ENCODE results near the gene ADAM11.
"Not testable (repeated sequence)": the region's sequence is repeated elsewhere in the genome, so short reads cannot be mapped to it uniquely, and the experiment has no call there.

The ADAM11 gene

DNA sequence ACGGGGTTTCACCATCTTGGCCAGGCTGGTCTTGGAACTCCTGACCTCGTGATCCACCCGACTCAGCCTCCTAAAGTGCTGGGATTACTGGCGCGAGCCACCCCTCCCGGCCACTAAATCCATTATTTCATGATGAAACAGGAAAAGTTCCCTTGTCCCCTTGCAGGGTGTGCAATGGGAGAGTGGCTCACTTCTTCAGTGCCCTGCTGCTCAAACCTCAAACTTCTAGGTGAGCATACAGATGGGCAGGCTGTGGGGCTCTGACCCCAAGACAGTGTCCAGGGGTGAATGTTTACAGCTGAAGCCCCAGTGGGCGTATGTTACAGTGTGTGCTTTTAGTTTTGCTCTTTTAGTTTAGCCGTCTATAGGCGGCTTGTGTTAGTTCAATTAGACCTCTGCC is 36.6 kb downstream of the ADAM11 start:
- DNase-seq = no peak

DNA sequence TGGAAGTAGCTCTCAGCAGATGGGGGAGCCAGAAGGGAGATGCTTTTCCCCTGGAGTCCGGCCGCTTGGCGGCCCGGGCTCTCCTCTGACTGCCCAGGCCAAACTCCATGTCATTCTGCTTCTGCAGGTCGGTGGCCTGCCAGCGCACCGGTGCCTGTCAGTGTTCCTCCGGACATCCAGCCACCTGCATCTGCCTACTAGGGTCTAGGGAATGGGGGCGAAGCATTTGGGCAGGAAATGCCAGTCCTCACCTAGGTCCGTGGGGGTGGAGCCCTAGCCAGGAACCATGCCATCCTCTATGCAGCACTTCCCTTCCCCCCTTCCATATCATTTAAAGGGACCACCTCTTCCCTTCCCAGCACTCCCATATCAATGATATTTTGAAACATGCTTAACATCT is 37.1 kb downstream of the ADAM11 start:
- no peak for DNase-seq

DNA sequence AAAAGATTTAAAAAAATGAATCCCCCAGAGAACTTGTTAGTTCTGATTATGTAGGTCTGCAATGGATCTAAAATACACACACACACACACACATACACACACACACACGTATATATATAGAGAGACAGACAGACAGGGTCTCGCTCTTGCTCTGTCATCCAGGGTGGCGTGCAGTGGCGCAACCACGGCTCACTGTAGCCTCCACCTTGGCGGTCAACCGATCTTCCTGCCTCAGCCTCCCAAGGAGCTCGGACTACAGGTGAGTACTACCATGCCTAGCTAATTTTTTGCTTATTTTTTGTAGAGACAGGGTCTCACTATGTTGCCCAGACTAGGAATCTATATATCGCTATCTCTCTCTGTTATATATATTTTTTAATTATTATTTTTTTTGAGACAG is 37.9 kb downstream of the ADAM11 start:
- DNase-seq = no peak

DNA sequence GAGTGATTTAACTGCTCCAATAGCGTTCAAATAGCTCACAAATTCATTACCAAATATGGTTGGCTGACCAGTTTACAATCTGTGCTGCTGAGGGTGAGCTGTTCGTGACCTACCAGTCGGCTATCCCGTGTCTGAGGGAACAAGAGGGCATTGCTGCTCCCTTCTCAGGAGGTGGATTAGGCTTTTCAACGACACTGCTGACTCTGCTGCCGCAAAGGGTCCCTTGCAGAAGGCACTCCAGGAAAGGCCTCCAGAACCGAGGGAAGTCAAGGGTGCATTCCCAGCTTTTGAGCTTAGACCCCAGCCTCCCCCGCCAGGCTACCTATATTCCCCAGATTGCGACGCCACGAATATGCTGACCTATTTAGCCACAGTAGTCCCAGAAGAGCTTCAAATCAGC is 39.0 kb downstream of the ADAM11 start:
- DNase-seq = no peak

DNA sequence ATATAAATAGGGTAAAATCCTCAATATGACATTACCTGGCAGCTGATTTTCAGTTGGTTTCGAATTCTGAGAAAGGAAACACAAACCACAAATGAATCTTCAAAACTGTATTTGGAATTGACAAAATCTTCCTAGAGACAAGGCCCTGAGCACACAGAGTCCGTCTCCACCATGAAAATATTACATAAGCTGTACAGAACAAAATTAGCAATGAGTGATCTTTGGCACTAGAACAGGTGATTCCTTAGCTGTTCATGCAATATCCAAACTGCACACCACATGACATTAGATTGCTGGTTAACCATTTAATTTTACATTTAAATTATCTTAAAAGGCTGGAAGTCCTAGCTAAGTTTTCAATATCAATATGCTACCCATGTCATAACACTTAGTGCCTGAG is 39.6 kb downstream of the ADAM11 start:
- DNase-seq = no peak

DNA sequence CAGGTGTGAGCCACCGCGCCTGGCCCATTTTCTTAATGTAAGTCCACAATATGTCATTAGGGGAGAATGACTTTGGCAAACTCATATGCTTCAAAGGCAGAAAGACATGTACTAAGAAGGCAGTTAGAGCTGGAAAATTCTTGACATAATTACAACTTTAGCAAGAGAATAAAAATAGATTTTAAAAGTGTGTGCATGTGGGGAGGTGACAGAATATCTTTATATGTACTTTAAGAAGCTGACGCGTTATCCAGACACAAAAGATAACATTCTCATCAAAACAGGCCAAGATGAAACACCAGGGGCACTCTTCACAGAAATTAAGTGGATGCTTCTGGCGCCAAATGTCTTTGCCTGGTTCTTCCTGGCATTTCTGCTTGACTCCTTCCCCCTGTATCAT is 43.1 kb downstream of the ADAM11 start:
- DNase-seq = no peak

DNA sequence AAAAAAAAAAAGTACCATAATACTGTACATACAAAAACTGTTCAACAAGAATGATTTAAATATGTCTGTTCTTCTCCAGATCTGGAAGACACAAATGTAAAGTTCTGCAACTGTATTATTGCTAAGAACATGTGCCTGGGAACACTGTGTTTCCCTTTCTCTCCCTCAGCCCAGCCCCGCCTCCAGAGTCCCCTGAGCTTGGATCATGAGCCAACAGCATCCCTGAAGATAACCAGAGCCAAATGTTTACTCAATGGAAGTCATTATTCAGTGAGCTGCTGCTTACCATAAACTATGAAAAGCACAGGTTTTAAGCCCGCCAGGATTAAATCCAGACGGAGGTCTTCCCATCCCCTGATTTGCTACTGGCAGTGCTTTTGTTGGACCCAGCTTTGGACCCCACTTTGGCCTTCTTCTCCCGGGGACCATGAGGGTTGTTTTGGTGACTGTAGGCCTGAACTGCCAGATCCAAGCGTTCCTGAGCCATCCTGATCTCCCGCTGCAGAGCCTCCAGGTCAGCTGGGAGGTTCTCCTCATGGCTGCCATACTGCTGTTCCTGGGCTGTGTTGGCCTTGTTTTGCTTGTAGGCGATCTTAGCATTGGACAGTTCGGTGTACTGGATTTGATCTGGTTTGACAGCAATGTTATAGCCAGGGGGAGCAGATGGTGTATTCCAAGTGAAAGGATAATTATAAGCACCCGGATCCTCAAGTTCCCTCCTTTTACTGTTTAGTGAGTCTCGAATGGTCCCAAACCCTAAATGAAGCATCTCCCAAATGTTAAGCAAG is 45.7 kb downstream of the ADAM11 start:
- no peak for DNase-seq

DNA sequence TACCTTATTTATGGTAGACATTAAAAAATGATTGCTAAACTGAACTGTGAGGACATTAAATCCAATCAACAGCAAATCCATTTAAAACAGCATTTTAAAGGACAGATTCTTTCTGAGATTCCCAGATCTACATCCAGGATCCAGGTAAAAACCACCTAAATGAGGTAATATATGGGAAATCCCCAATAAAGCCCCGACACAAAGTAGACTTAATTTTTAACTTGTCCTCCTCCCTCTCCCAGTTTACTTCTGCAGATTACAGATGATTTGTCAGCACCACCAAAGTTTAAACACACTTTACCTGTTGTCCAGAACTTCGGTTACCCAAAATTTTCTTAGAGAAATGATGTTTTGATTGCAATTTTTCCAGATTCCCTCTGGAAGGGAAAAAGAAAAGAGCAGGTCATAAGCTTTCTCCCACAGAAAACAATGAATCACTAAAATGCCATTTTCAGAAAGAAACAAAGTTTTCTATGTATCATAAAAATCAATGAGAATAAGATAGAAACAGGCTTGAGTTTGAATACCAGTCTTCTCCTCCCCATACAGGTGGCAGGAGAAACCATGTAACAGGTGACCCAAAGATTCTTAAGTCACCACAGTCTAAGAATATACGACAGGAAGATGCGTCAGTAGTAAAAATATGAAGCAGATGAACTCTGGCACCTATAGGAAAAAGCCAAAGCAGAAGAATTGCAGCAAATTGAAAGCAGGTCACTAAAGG is 48.5 kb downstream of the ADAM11 start:
- no peak for DNase-seq

DNA sequence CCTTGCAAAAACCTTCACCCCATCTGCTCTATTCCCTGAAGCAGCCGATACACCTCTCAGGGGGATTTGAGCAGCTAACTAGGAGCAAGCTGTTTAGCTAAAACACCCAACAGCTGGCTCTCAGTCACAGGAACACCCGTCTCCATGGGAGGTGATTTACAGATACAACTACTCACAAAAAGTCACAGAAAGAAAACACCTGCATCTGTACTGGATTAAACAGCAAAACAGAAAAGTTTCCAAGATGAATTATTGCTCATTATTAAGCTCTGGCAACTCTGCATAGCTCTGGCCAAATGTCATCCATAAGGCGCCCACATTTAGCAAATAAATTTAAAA is 49.0 kb downstream of the ADAM11 start:
- no peak for DNase-seq

DNA sequence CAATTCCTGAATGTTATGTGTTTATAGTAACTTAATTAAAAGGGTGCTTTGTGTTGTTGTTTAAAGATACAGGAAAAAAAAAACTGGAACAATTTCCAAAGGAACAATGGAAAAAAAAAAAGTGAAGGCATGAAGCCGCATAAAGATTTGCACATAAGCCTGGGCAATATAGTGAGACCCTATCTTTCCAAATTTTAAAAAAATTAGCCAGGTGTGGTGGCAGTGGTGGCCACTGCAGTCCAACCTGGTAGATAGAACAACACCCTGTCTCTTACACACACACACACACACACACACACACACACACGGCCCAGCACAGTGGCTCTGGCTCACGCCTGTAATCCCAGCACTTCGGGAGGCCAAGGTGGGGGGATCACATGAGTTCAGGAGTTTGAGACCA is 49.4 kb downstream of the ADAM11 start:
- DNase-seq = no peak

DNA sequence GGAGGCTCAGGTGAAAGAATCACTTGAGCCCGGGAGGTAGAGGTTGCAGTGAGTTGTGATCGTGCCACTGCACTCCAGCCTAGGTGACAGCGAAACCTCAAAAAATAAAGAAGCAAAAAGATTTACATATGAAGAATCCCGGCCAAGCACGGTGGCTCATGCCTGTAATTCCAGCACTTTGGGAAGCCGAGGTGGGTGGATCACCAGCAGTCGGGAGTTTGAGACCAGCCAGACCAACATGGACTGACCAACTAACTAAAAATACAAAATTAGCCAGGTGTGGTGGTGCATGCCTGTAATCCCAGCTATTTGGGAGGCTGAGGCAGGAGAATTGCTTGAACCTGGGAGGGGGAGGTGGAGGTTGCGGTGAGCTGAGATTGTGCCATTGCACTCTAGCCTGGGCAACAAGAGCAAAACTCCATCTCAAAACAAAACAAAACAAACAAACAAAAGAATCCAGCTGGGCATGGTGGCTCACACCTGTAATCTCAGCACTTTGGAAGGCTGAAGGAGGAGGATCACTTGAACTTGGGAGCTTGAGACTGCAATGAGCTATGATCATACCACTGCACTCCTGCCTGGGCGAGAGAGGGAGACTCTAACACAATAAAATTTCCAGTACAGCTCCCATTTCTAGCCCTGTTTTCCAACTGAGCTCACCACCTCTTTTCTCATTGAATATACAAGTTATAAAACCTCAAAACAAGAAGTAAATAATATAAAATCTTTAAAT is 50.0 kb downstream of the ADAM11 start:
- not testable (repeated sequence) for DNase-seq

DNA sequence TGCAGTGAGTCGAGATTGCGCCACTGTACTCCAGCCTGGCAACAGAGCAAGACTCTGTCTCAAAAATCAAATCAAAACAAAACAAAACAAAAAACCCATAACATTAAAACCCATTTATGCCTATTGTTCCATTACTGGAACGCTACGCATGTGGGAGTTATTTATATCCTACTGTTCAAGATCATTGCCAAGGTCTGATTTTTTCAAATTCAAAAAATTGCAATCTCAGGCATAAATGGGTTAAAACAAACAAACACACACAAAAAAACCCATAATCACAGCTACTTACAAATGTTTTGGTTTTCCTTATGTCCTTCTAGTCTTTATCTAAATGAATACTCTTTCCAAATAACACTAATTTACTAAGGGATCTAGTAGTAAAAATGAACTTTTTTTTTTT is 53.5 kb downstream of the ADAM11 start:
- DNase-seq = no peak

DNA sequence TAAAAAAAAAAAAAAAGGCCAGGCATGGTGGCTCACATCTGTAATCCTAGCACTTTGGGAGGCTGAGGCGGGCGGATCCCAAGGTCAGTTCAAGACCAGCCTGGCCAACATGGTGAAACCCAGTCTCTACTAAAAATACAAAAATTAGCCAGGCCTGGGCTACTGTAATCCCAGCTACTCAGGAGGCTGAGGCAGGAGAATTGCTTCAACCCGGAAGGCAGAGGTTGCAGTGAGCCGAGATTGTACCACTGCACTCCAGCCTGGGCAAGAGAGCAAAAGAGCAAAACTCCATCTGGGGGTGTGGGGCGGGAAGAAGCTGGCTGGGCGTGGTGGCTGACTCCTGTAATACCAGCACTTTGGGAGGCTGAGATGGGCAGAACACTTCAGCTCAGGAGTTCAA is 59.7 kb downstream of the ADAM11 start:
- DNase-seq = not testable (repeated sequence)

DNA sequence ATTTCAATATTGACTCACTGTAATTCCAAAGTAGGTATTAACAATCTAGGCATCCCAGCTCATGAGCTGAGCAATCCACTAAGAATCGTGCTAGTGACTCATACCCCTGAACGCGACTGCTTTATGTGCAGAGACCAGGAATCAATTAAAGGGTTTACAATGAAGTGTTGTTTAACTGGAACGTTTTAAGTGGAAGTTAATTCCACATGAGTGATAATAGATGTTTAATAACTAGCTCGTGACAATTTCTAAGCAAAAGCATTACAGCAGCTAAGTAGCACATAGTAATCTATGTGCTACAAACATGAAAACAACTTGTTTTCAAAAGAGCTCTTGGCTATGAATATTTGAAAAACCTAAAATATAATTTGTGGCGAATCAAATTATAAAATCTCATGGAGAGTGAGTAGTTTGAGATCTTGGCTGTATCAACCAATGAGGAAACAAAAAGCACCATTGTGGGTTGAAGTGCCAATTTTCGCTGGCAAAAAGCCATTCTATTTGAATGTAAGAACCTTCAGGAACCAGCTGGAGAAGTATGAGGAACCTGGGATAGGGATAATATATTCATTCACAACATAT is 61.9 kb downstream of the ADAM11 start:
- DNase-seq = no peak

DNA sequence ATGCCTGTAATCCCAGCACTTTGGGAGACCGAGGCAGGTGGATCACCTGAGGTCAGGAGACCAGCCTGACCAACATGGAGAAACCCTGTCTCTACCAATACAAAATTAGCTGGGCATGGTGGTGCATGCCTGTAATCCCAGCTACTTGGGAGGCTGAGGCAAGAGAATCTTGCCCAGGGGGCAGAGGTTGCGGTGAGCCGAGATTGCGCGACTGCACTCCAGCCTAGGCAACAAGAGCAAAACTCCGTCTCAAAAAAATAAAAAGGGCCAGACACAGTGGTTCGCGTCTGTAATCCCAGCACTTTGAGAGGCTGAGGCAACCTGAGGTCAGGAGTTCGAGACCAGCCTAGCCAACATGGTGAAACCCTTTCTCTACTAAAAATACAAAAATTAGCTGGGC is 66.4 kb downstream of the ADAM11 start:
- DNase-seq = not testable (repeated sequence)

DNA sequence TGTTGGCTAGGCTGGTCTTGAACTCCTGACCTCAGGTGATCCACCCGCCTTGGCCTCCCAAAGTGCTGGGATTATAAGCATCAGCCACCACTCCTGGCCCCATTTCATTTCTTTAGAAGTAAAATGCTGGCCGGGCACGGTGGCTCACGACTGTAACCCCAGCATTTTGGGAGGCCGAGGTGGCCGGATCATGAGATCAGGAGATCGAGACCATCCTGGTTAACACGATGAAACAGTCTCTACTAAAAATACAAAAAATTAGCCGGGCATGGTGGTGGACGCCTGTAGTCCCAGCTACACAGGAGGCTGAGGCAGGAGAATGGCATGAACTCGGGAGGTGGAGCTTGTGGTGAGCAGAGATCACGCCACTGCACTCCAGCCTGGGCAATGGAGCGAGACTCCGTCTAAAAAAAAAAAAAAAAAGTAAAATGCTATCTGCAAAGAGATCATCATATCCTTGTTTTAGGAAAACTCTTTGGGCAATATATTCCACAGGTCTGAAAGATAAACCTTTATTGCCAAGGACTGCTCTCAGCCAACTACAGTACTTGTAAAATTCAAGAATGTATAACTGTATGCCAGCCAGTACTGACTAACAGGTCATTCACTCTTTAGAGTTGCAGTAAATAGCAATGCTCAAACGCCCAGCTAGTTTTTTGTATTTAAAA is 67.5 kb downstream of the ADAM11 start:
- DNase-seq = no peak

DNA sequence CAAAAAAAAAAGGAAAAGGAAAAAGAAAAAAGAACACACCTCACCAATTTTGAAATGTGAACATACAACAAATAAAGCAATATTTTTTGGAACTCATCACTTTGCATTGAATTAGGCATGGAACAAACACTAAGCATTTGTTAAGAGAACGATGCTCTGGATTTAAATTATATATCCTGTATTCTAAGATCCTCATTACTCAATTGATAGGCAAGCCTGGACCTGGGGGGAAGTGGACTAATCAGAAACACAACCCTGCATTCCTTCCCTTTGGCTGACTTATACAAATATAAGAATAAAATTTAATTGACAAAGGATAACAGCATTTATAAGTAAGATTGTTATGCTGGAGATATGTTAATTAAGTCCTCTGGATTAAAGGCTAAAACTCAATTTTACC is 69.1 kb downstream of the ADAM11 start:
- no peak for DNase-seq

DNA sequence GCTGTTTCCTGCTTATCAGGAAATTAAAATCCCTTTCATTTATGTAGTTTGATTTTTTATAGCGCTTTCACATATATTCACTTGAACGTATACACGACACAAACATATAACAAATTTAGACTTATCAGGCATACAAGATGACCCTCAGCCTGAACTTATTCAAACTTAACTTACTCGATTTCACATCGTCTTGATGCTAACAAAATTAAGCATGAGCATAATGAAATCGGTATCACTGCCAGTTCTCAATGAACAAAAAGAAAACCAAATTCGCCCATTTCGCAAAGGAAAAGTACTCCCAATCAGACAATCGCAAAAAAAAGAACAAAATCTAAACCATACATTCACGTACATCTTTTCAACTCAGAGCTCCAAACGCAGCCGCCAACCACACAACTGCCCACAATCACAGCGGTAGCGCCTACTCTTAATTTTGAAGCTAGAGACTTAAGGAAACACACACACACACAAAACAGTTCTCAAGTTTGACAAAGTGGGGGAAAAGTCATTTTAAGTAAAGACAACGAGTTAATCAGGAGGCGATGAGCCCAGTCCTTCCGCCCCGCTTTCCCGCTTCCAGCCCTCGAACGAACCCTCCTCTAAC is 70.2 kb downstream of the ADAM11 start:
- DNase-seq = peak in 1 of 5 experiments; percentile 42

DNA sequence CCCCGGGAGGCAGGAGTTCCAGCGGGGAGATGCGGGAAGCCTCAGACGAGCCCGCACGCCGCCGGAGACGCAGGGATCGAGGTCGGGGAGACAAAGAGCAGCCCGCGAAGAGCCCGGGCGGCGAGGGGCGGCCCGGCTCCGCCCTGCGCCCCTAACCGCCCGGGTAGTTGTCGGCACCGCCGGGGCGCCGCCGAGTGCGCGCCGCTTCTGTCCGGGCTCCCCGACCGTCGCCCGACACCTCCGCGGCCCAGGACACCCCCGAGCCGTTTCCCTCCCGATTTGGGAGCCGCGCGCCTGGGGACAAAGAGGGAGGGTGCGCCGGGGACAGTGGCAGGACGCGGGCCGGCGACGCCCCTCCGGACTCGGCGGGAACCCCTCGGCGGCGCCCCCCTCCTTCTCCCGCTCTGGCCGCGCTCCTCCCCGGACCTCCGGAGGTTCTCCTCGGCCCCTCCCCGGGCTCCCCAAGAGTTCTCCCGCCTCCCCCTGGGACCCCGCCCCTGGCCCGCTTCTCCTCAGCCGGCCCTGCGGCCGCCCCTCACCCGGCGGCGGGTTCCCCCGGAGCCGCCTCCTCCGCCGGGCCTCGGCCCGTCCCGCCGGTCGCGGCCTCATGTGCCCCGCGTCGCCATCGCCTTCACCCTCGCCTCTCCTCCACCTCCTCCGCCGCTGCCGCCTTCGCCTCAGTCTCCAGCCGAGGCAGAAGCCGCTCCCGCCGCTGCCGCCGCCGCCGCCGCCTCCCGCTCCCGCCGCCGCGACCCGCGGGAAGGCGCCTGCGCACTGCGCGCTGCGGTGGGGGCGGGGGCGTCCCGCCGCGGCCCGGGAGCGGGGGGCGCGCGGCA is 71.0 kb downstream of the ADAM11 start, which contains the start of gene GJC1:
Gene GJC1 (minus strand): TSS at position 765 of the 836 bp plus-strand sequence. CDS start 24,470 bp downstream, outside the sequence.
- peak in 1 of 5 experiments; percentile 22 for DNase-seq

DNA sequence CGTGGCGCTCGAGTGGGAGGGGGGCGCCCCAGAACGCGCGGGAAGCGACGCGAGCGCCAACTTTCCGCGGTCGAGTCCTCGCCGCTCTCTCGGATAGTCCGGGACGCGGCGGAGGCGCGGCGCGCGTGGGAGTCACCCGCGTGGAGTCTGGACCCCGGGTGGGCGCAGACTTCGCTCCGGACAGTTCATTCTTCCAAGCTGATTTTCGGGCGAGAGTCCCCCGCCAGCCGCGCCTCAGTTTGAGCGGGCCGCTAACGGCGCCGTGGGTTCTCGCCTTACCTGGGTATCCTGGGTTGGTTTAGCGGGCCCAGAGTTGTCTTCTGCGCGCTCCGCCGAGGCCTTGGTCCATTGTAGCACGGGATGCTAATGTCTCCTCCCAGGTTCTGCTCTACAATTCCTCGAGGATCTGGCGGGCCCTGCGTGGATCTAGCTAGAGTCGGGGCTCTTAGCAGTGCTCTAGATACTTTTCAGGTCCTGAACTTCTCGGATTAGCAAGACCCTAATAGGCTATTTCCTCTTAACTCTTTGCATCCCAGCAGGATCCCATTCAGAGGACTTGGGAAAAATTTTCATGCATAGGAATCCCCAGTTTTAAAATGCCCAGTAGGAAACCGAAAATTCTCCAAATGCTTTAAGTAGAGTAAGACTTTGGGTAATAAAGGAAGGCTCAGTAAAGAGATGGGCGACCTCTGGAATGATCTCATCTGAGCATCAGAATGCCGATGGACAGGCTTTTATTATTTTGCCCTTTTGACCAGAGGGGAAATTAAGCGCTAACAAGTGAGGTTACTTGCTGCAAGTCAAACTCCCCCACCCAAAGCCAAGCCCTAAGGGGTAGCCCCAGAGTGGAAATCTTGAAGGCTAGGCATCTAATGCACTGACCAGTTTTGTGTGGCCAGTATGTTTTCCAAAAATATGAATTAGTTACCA is 71.8 kb downstream of the ADAM11 start:
- DNase-seq = no peak

All from T-helper 2 cell (primary cell).